ENCODE data around the gene INPP4A.

Gene INPP4A

GRCh38 chr2:98438190-98439133 is 6.2 kb upstream of the INPP4A start:
- DNase-seq: no peak

- no peak for DNase-seq
Observed at GRCh38 chr2:98441706-98442450, 2.8 kb upstream of the INPP4A start.

- DNase-seq: no peak
Observed at GRCh38 chr2:98442488-98442887, 2.2 kb upstream of the INPP4A start.

GRCh38 chr2:98445177-98445682 is 572 bp downstream of the INPP4A start:
- no peak for DNase-seq

GRCh38 chr2:98445683-98446581 is 1.3 kb downstream of the INPP4A start:
- no peak for DNase-seq

GRCh38 chr2:98446850-98447249 is 2.2 kb downstream of the INPP4A start:
- DNase-seq: no peak

GRCh38 chr2:98448441-98449145 is 3.9 kb downstream of the INPP4A start:
- no peak for DNase-seq

GRCh38 chr2:98452396-98453027 is 7.9 kb downstream of the INPP4A start:
- no peak for DNase-seq

- no peak for DNase-seq
Observed at GRCh38 chr2:98453083-98453482, 8.4 kb downstream of the INPP4A start.

GRCh38 chr2:98453531-98453930 is 8.9 kb downstream of the INPP4A start:
- no peak for DNase-seq

GRCh38 chr2:98454073-98454472 is 9.4 kb downstream of the INPP4A start:
- DNase-seq: no peak

- no peak for DNase-seq
Observed at GRCh38 chr2:98454500-98455235, 10.0 kb downstream of the INPP4A start.

GRCh38 chr2:98455494-98455976 is 10.9 kb downstream of the INPP4A start:
- DNase-seq: no peak

GRCh38 chr2:98457045-98457696 is 12.5 kb downstream of the INPP4A start:
- no peak for DNase-seq

- DNase-seq: no peak
Observed at GRCh38 chr2:98458207-98458606, 13.5 kb downstream of the INPP4A start.

GRCh38 chr2:98458667-98459380 is 14.2 kb downstream of the INPP4A start:
- no peak for DNase-seq

GRCh38 chr2:98459496-98460175 is 15.0 kb downstream of the INPP4A start:
- DNase-seq: no peak

GRCh38 chr2:98460573-98461497 is 16.2 kb downstream of the INPP4A start:
- DNase-seq: peak; percentile 21 to 48 (median 36)

All from activated CD4-positive, CD25-positive, alpha-beta regulatory T cell (primary cell).